OCI-LY3 (cell line): ENCODE measurements around the gene UTY.

ENCODE experiments used
- CTCF ChIP-seq: fragments of 200-600, 300-600 bp; sonication (generic); IDR thresholded peaks from 2 replicates; pipeline ENCODE4 v1.5.1; 2014; ENCODE audit warnings: antibody characterized with exemption, low read length, low read depth
- EZH2phosphoT487 ChIP-seq: fragments of 200-600 bp; shearing (Covaris generic); IDR thresholded peaks from 2 replicates; pipeline ENCODE4 v1.6.1; 2018; ENCODE audit warnings: antibody characterized with exemption, mixed run types, low read depth

- TF ChIP-seq CTCF: no peak
- TF ChIP-seq EZH2phosphoT487: no peak
Measured at GRCh38 chrY:13361656-13362636, 117.9 kb downstream of the UTY start.
